Diencephalon (tissue), 1 donor: ENCODE results near the gene GPX7. TPM values are rescaled to one million over a fixed set of nuclear protein-coding genes. Genes with fewer than 3 reads are reported as not detected.

Source experiments
- total RNA-seq: library from RNA; depleted of rRNA; stranded (reverse); fragments of >200 nt; gene quantifications from one replicate; pipeline ENCODE4 v1.2.3, GENCODE V29; 2014

The GPX7 gene
- total RNA-seq = 27.2 TPM

GRCh38 chr1:52601991-52602855 is at the start of gene GPX7:
Gene GPX7 (plus strand): TSS chr1:52602371. CDS start chr1:52602410, 39 bp downstream.

GRCh38 chr1:52552505-52553361 is 49.4 kb upstream of the GPX7 start, which contains the start of gene TUT4:
Gene TUT4 (minus strand): TSS chr1:52553092. CDS start chr1:52526280, 26,812 bp downstream.

GRCh38 chr1:52632732-52633290 is 30.6 kb downstream of the GPX7 start, which contains the start of gene SHISAL2A:
Gene SHISAL2A (plus strand): TSS chr1:52633168. CDS start chr1:52633494, 326 bp downstream.

Other genes with a start within 250 kb of the GPX7 start
- gene CC2D1B, start 236.2 kb upstream of the GPX7 start, total RNA-seq = 10.8 TPM
- gene ORC1, start 197.9 kb upstream of the GPX7 start, total RNA-seq = 2.1 TPM
- gene PRPF38A, start 197.8 kb upstream of the GPX7 start, total RNA-seq = 19.6 TPM
- 93.2 TPM for gene TUT4, start 49.3 kb upstream of the GPX7 start, total RNA-seq
- gene SHISAL2A, start 30.8 kb downstream of the GPX7 start, total RNA-seq = 0.69 TPM
- gene COA7, start 96.0 kb downstream of the GPX7 start, total RNA-seq = 31.1 TPM
- 161 TPM for gene ZYG11B, start 124.1 kb downstream of the GPX7 start, total RNA-seq
- gene ZYG11A, start 240.4 kb downstream of the GPX7 start, total RNA-seq = 0.92 TPM